HG03064 (cell line): ENCODE measurements around the gene HLA-E.
"Not testable (repeated sequence)": the region's sequence is repeated elsewhere in the genome, so short reads cannot be mapped to it uniquely, and the experiment has no call there.

Experiments used
- ATAC-seq: cut with Tn5 transposase; IDR thresholded peaks from one replicate; pipeline ENCODE4 v1.9.1; 2021; ENCODE audit warnings: low read depth; ENCODE audit not compliant: unreplicated experiment

Gene HLA-E

DNA sequence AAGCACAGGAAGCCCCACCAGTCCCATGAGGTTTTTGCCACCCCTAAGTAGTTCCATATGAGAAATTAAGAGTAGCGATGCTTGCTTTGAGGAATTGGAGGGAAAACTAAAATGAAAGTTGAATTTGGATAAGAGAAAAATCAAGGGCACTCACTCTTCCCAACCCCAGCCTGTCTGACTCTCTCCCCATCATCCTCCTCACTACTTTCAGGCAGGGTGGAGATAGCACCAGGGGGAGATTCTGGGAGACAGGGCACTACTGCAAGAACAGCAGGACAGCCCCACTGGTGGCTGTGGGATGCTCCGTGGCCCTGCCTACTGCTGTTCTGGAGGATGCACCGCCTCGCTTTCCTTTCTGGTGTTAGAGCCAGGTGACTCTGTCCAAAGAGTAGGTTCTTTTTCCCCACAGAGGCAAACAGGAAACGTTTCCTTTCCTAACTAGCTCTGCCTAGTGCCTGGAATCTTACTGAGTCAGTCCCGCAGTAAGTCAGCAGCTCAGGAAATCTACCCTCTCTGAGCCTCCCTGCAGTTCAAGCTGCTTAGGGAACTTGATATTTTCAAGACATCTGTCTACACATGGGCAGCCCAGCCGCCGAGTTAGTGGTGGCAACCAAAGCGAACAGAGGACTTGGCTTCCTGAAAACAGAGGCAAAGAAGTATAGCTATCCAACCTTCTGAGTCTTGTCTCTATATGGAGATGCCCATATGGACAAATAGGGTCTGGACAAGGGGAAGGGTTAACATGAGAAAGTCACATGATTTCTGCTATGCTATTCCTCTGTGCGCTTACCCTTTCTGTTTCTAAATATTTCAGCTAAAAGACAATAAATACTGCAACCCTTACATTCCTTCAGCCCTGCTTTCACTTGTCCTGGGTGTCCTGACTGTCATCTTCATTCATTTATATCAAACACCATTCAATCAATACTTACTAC is 11.4 kb downstream of the HLA-E start:
- no peak for ATAC-seq

DNA sequence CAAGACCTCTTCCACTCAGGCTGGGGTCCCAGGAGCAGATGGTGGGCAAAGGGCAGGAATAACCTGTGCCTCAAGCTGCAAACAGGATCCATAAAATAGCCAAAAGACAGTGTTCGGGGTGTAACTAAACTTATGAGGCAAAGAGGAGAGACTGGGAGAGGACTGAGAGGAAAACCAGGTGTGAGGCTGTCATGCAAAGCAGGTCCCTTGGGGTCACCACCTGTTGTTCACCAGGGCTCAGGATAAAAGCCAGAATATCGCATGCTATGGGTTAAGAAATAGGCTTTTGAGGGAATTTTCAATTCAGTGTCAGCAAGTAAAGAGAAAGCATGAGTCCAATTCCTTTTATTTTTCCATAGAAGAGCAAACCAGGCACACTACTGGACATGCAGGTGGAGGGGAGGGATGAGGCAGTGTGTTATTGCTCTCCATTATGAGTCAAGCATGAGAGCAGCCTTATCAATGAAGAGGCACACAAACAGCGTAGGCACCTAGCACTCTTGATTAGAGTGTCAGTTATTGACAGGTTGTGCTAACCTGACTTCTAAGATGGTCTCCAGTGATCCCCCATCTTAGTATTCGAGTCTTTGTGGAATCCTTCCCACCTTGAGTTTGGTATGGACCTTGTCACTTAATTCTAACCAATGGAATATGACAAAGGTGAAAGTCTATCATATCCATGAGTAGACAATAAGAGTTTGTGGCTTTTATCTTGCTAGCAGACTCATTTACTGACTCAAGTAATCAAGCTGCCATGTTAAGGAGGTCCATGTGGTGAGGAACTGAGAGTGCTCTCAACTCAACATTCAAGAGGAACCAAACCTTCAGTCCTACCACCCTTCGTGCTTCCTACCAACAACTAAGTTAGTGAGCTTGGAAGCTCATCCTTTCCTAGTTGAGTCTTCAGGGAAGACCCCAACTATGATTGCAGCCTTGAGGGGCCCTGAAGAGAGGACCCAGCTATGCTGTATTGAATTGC is 18.8 kb downstream of the HLA-E start:
- ATAC-seq = no peak

DNA sequence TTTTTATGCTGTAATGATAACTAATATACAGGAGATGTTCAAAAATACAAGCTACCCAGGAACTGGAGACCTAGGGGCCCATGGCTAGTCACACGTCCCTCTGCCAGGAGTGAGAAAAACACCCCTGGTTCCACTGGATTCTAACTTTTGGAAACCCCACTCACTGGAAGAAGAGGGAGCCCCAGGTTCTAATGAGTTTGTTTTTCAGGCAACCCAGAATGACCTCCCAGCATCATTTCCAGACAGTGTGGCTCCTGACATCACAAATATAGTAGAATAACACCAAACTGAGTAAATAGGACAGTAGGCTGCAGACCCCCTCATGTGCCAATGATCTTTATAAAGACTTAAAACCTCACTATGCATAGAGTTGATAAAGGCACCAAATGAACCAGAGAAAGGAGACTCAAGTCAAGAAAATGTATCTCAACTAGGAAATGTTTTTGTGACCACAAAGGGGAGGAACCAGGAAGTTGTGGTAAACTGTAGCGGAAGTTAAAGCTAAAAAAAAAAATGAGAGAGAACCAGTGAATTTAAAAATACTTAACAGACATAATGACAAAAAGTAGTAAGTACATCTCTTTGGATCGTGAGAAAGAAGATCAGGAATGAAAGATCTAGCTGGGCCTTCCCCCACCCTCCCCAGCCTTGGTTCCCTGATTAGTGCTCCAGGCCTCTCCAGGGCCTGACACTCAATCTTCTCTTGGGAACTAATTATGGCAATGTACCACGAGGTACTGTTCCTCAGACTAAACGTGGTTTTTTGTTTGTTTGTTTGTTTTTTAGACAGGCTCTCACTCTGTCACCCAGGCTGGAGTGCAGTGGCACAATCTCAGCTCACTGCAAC is 19.8 kb downstream of the HLA-E start:
- no peak for ATAC-seq

DNA sequence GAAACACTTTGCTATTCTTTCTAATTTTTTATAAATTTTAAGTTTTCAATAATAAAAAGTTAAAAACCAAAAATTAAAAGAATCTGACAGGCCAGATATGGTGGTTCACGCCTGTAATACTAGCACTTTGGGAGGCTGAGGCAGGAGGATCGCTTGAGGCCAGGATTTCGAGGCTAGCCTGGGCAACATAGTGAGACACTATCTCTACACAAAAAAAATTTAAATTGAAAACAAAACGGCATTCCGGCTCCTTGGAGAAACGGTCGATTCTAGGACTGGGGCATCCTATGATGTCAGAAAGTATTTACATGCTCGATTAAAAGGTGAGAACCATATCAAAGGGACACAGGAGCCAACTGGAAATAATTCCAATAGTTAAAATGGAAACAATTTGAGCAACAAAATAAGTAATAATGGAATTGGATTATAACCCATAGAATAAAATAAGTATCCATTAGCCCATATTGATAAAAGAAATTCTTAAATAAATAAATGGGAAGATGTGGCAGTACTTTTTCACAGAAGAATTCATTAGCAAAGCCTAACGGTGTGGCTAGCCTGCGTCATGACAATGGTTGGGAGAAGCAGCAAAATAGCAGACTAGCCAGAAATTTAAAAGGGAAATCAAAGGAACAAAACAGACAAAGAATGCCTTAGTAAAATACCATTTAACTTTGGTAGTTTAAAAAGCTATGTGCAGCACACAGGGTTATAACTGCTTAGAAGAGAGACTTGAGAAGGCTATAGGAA is 21.3 kb downstream of the HLA-E start:
- no peak for ATAC-seq

DNA sequence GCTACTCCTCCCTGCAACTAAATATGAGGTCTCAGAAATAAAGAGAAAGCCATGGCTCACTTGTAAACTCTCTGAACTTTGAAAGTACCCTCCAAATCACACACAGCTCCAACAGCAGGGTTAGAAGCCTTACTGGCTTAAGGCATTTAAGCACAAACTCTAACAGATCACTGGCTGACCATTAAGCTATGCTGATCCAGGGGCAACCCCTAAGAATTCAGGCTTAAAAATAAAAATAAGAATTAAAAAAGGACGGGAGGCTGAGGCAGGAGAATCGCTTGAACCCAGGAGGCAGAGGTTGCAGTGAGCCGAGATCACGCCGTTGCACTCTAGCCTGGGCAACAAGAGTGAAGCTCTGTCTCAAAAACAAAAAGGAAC is 21.8 kb downstream of the HLA-E start:
- ATAC-seq = no peak

DNA sequence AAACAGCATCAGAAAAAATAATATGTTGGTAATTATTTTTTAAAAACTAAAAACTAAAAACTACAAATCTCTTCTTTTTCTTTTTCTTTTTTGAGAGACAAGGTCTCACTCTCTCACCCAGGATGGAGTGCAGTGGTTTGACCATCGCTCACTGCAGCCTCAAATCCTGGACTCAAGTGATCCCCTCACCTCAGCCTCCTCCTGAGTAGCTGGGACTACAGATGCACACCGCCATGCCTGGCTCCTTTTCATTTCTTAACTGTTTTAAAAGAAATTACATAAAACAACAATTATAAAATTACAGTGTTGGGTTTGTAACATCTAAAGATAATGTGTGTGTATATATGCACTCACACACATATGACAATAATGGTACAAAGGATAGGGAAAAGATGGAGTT is 24.1 kb downstream of the HLA-E start:
- ATAC-seq = no peak

DNA sequence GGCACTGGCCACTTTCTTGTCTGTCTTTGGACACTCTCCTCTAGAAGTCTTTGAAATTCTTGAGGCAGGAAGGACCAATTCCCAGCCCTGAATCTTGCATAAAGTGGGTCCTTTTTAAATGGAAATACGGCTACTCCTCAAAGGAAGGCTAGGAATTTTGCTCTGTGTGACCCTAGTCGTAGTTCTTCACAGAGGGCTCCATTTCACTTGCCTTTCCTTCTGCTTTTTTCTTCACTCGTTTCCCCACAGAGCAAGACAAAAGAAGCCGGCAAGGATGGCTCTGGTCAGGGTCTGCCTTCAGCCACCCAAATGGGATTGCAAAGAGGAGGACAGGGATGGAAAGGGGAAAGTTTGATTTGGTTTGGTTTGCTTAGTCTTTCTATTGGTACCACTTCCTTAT is 25.8 kb downstream of the HLA-E start:
- no peak for ATAC-seq

DNA sequence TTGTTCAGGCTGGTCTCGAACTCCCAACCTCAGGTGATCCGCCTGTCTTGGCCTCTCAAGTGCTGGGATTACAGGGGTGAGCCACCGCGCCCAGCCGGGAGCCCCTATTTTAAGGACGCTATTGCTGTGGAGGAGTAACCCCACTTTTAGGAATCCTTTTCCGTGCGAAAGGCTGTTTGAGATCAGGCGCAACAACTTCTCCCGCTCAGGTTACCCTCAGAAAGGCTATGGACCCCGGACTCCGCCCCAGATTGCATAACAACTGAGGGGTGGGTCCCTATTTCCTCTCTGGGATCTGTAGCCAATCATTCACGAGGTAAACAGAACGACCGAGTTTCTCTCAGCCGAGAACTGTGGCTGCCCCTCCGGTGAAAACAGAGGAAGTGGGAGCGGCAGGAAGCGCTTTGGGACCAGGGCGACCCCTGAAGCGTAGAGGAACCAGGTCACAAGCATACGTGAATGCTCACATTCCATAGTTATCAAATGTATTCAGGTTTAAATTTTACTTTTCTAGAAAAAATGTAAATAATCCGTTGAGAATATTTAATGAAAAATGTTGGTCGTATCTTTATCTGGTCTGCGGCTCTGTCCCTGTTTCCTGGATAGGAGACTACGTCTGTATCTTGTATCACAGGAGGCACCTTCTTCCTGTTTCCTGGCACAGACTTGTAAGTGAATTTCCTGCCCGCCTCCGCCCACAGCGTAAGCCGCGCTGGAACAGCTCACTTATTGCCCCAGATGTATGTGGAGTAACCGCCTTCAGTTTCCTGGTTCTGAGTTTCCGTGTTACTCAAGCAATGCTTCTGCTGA is 26.8 kb downstream of the HLA-E start:
- ATAC-seq = no peak

DNA sequence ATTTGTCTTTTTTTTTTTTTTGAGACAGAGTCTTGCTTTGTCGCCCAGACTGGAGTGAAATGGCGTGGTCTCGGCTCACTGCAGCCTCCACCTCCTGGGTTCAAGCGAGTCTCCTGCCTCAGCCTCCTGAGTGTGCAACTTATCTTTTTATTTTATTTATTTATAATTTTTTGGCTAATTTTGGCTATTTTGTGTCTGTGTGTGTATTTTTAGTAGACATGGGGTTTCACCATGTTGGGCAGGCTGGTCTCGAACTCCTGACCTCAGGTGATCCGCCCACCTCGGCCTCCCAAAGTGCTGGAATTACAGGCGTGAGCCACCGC is 27.4 kb downstream of the HLA-E start:
- ATAC-seq = not testable (repeated sequence)

DNA sequence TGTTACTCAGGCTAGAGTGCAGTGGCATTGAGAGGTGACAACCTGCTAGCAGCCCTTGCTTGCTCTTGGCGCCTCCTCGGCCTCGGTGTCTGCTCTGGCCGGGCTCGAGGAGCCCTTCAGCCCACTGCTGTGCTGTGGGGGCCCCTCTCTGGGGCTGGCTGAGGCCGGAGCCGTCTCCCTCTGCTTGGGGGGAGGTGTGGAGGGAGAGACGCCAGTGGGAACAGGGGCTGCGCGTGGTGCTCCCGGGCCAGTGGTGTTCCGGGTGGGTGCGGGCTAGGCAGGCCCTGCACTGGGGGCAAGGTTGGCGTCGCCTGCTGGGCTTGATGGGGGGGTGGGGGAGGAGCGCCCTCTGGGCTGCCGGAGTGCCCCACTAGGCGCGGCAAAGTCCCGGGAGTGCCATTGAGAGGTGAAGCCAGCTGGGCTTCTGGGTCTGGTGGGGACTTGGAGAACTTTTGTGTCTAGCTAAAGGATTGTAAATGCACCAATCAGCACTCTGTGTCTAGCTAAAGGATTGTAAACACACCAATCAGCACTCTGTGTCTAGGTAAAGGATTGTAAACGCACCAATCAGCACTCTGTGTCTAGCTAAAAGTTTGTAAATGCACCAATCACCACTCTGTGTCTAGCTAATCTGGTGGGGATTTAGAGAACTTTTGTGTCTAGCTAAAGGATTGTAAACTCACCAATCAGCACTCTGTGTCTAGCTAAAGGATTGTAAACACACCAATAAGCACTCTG is 28.6 kb downstream of the HLA-E start:
- not testable (repeated sequence) for ATAC-seq

DNA sequence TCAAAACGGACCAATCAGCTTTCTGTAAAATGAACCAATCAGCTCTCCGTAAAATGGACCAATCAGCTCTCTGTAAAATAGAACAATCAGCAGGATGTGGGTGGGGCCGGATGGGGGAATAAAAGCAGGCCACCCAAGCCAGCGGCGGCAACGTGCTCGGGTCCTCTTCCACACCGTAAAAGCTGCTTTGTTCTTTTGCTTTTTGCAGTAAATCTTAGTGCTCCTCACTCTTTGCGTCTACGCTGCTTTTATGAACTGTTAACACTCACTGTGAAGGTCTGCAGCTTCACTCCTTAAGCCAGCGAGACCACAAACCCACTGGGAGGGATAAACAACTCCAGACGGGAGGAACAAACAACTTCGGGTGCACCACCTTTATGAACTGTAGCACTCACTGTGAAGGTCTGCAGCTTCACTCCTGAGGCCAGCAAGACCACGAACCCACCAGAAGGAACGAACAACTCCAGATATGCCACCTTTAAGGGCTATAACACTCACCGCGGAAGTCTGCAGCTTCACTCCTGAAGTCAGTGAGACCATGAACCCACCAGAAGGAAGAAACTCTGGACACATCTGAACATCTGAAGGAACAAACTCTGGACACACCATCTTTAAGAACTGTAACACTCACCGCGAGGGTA is 29.3 kb downstream of the HLA-E start:
- not testable (repeated sequence) for ATAC-seq

DNA sequence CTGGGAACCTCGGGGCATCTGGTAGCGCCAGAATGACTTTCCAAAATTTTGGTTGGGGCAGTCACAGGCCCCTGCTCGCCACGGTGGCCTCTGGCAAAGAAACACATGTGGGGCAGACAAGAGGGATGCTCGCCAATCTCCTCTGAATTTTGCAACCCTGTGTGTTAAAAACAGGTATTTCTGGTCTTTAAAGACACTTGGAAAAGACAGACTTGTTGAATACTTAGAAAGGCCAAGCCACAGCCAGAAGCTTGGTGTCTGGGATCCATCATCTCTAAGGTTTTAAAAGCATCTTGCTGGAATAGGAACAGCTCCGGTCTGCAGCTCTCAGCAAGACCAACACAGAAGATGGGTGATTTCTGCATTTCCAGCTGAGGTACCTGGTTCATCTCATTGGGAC is 31.2 kb downstream of the HLA-E start:
- no peak for ATAC-seq

DNA sequence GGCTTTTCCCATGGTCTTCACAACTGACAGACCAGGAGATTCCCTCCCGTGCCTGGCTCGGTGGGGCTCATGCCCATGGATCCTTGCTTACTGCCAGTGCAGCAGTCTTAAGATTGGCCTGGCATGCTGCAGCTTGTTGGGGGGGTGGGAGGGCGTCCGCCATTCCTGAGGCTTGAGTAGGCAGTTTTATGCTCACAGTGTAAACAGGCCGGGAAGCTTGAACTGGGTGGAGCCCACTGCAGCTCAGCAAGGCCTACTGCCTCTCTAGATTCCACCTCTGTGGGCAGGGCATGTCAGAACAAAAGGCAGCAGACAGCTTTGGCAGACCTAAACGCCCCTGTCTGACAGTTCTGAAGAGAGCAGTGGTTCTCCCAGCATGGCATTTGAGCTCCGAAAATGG is 31.8 kb downstream of the HLA-E start:
- ATAC-seq = not testable (repeated sequence)

DNA sequence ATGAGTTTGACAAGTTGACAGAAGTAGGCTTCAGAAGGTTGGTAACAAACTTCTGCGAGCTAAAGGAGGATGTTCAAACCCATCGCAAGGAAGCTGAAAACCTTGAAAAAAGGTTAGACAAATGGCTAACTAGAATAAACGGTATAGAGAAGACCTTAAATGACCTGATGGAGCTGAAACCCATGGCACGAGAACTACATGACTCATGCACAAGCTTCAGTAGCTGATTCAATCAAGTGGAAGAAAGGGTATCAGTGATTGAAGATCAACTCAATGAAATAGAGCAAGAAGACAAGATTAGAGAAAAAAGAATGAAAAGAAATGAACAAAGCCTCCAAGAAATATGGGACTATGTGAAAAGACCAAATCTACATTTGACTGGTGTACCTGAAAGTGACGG is 32.6 kb downstream of the HLA-E start:
- ATAC-seq = not testable (repeated sequence)

DNA sequence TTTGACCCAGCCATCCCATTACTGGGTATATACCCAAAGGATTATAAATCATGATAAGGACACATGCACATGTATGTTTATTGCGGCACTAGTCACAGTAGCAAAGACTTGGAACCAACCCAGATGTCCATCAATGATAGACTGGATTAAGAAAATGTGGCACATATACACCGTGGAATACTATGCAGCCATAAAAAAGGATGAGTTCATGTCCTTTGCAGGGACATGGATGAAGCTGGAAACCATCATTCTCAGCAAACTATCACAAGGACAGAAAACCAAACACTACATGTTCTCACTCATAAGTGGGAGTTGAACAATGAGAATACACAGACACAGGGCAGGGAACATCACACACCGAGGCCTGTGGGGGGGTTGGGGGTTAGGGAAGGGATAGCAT is 37.1 kb downstream of the HLA-E start:
- ATAC-seq = not testable (repeated sequence)

DNA sequence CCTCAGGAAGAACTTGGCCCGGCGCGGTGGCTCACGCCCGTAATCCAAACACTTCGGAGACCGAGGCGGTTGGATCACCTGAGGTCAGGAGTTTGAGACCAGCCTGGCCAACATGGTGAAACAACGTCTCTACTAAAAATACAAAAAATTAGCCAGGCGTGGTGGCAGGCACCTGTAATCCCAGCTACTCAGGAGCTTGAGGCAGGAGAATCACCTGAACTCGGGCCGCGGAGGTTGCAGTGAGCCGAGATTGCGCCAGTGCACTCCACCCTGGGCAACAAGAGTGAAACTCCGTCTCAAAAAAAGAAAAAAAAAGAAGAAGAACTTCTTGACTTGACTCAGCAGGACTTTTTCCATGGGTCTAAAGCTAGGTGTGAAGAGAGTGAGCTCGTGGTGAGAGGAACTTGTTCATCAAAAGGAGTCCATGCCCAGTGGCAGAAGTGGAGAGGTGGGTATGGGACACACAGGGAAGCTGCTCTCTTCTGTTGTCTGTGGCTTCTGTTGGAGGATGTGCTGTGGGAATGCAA is 40.1 kb downstream of the HLA-E start:
- not testable (repeated sequence) for ATAC-seq

DNA sequence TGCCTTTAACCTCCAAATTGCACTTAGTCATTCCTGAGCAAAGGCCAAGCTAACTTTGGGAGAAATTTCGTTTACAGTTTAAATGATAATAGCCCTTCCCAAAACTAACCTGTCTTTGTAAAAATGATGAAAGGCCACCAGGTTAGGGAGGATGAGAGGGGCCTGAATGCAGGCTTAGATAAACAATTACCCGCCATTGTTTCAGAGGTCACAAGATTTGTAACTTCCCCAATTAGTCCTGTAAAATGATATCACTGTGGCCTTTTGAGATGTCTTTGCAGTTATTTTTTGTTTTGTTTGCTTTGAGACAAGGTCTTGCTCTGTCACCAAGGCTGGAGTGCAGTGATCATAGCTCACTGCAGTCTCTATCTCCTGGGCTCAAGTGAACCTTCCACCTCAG is 40.7 kb downstream of the HLA-E start:
- no peak for ATAC-seq
